GM18858 (cell line): ENCODE results near the gene OSER1.

Experiments used
- ATAC-seq: cut with Tn5 transposase; IDR thresholded peaks from one replicate; pipeline ENCODE4 v1.9.1; 2021; ENCODE audit not compliant: unreplicated experiment

The OSER1 gene

GRCh38 chr20:44228465-44229258 is 18.1 kb upstream of the OSER1 start:
- no peak for ATAC-seq

DNA sequence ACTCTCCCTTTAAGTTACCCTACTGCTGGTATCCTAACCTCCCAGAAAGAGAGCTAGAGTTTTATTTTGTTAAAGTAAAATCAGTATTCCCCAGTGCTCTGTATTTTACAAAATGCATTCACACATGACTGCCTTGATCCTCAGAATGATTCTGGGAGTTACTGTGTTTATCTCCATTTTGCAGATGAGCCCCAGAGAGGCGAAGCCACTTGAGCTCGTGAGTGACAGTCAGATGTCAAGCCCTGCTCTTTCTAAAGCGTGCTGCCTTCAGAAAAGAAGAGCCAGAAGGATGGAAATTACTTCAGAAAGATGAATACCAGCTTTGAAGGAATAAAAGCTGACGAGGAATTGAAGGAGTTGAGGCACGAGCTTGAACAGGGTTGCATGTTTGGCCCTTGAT is 14.1 kb upstream of the OSER1 start:
- ATAC-seq = no peak

- ATAC-seq = no peak
These were observed 13.2 kb upstream of the OSER1 start for GRCh38 chr20:44223721-44224120.

GRCh38 chr20:44222633-44223368 is 12.2 kb upstream of the OSER1 start:
- ATAC-seq = no peak

DNA sequence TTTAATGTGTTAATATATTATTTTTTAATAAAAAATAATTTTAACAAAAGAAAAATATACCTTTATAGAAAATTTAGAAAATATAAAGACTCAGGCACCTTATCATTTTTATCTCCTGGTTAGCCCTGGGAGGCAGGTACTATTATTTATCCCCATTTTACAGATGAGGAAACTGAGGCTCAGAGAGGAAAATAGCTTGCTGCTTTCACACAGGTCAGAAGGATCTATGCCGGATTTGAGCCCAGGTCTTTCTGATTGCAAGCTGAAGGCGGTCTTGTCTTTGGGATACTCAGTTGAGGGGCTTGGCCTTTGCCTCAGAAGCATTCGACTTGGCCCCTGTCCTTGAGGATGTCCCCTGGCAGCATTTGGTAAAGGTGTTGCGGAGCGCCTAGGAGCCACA is 11.5 kb upstream of the OSER1 start:
- ATAC-seq = no peak

DNA sequence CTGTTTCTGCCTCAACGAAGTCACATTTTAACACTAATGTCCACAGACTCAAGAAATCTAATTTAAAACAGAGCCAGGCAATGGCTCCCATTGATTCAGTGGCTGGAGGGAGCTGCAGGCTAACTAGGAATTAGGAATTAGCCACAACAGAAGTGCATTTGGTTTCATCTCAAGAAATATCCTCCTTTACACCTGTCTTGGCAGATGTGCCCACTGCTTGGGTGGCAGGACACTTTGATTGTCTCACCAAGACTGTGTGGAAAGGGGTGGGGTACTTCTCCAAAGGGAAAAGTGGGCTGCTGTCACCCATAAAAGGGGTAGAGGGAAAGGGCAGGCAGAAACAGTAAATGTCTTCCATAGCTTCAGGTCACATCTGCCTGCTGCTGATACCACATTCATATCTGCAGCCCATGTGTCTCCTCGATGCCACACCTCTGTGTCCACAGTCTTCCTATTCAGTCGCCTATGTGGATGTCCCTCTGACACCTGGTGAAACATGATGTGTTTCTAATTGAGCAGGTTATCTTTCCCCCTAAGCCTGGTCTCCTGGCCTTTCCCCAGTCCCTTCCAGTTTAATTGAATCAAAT is 10.9 kb upstream of the OSER1 start:
- no peak for ATAC-seq

GRCh38 chr20:44219791-44220190 is 9.2 kb upstream of the OSER1 start:
- ATAC-seq = no peak

GRCh38 chr20:44219170-44219730 is 8.7 kb upstream of the OSER1 start:
- no peak for ATAC-seq

GRCh38 chr20:44218446-44218845 is 7.9 kb upstream of the OSER1 start:
- ATAC-seq = no peak

DNA sequence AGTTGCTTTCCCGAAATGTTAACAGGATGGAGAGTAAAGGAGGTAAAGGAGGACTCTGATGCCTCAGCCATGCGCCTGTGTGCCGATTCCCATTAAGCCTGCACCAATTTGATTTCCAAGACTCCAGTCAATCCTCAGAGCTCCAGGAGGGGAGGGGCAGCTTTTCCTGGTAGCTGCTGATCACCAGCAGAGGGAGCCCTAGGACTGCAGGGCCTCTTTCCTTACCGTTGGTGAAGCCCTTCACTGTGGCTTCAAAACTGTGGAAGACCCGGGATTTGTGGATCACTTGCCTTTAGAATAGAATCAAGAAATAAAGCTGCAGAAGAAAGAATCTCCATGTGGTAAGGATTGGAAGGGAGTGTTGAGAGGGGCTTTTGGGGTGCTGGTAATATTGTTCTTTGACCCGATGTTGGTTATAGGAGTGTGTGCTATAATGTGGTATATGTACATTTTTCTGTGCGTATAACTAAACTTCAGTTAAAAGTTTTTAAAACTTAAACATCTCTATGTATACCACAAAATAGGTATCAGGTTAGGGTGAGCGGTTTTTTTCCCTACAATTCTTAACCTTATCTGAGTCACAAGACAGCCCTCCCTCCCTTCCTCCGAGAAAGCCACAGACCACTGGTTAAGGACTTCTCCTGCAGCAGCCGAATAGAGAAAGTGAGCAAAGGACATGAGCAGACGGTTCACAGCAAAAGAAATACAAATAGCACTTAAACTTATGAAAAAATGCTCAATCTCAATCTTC is 6.9 kb upstream of the OSER1 start:
- ATAC-seq = no peak

DNA sequence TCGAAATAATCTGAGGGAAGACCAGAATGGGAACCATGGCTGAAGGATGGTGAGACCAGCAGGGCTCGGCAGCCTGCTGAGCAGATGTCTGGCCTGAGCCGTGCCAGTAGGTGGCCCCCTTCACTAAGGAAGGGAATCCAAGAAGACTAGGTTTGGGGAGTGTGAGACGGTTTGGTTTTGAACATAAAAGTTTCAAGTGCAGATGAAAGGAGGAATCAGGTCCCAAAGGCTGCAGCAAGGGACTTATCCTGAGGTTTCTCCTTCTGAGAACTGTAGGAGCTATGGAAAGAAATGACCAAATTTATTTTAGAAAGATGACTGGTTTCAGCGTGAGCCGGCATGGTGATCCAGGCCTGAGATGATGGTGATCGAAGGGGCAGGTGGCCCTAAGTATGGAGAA is 4.6 kb upstream of the OSER1 start:
- ATAC-seq = no peak

- no peak for ATAC-seq
These were observed 2.2 kb upstream of the OSER1 start for GRCh38 chr20:44212792-44213191.

DNA sequence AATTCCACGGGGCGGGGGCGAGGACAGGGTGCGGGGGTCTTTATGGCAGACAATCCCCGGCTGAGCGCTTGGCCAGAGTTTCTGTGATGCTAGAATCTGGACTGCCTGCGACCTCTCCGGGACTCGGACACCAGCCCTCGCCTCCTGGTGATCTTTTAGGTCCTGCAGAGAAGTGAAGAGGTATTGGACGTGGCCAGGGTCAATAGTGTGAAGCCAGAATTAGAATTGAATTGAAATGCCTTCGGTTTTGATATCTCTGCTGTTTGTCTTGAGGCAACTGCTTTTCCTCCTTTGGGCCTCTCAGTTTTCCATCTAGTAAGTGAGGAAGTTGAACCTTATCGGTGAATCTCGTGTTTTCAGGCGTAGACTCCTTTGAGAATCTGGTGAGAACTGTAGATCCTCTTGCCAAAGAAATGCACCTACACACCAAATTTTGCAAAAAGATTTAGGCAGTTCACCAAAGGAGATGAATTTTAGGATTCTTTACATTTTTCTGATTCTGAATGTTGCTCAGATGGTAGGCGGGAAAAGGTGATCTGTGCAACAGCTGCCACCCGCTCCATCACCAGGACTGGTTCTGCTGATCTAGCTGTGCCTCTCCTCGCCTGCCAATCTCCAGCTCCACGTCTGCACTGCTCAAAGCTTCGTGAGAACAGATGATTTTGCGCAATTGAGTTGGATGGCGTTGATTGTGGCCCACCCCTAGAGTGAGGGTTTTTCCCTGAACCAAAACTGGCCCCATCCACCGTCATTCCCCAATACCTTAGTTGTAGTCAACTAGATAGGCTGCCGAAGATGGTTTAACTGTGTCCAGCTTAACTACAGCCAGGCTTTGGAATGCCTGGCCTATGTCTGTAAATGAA is 837 bp upstream of the OSER1 start:
- no peak for ATAC-seq

DNA sequence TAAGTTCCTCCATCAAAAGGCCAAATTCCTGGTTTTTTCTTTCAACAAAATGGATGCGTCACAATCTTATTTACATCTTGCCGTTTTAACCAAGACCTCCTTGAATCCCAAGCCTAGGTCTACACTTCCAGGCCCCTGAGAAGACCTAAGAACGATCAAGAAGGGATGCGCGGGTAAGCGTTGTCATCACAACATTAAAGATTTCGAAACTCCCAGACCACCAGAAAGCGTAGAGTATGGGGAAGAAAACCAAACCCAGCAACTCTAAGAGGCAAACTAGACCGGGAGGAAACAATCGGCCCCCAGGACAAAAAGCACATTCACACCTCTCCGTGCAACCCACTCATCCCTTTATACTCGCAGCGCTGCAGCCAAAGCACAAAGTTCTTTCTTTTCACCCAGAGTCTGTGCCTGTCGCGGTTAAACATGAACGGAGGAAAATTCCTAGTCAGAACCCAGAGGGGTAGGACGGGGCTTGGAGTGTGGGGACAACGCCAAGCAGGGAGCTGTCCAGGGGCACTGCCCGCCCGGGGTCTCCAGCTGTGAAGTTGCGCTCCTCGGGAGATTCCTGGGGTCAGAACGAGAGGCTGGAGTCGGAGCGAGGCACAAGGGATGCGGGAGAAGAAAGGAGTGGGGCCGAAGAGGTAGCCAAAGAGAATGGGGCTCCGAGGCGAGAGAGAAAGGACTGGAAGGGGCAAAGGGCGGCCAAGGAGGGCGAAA is 725 bp downstream of the OSER1 start:
- ATAC-seq = no peak

GRCh38 chr20:44208770-44209169 is 1.8 kb downstream of the OSER1 start:
- ATAC-seq = no peak

DNA sequence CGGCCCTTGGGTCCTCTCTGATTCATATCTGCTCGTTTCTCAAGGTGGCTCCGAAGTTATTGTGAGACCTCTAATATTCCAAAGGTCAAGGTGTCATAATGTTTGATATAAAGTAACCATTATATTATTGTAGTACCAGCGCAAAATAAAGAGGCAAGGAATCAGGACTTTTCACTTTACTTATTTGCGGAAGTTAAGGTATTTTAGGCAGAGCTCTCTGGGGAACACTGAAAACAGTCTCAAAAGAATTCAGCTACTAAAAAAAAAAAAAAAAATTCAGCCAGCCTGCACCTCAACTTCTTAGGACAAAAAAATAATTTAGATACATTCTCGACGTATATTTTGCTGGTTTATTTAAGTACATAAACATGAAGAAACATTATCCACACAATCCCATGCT is 2.4 kb downstream of the OSER1 start:
- ATAC-seq = no peak

- no peak for ATAC-seq
These were observed 3.3 kb downstream of the OSER1 start for GRCh38 chr20:44207126-44207723.

DNA sequence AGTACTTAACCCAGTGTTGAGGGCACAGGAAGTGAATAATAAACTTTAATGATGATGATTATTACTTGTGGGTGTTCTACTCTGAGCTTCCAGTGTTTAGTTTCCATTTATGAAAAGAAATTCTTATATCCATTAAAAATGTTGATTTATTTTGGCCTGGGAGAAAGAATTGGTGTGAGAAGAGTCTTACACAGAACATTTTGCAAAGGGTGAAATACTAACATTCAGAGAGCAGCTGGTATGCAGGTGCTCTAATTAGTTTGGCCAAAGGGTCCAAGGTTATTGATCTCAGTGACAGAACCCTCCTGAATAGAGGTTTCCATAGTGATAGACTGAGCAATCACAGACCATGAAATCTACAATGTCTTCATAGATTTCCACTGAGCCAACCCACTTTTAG is 4.4 kb downstream of the OSER1 start:
- ATAC-seq = no peak

GRCh38 chr20:44204832-44205215 is 5.7 kb downstream of the OSER1 start:
- no peak for ATAC-seq
